H1 (cell line): Measurements from ENCODE around the gene NBDY. TPM values are rescaled to one million over a fixed set of nuclear protein-coding genes. Genes with fewer than 3 reads are reported as not detected.

ENCODE experiments used
- CTCF ChIA-PET: fragments of 300-600 bp; sonication (Branson Sonifier 250); formaldehyde crosslinking; loops from one replicate; lab custom pipeline; 2021; ENCODE audit not compliant: partially characterized antibody; lab: Charles Lee
- POLR2A ChIA-PET: fragments of 300-600 bp; sonication (Branson Sonifier 250); formaldehyde crosslinking; loops from one replicate; lab custom pipeline; 2021; ENCODE audit warnings: inconsistent platforms; ENCODE audit not compliant: partially characterized antibody; lab: Charles Lee
- DNase-seq, 2 experiments: peaks; one replicate each; pipeline versions ENCODE4 v3.0.0 to v3.0.0-alpha.2; 2010 to 2022; ENCODE audit warnings: low spot score in 2 of 2, low read depth in 1 of 2, mixed read lengths in 1 of 2
- FAIRE-seq: peaks from 2 replicates; lab custom pipeline; 2011; peaks lifted over from hg19 to GRCh38; lab: Jason Lieb, UNC
- H2AFZ ChIP-seq: 2 replicates; pipeline ENCODE4 v1.8.1; 2012; ENCODE audit warnings: low read length, inconsistent platforms
- H2AK5ac ChIP-seq: 2 replicates; pipeline ENCODE4 v1.6.1; 2013; ENCODE audit warnings: low read depth, low read length
- H2BK120ac ChIP-seq: replicated peaks from 2 replicates; pipeline ENCODE3; 2013; ENCODE audit warnings: low read depth, low read length, inconsistent platforms
- H2BK12ac ChIP-seq: 2 replicates; pipeline ENCODE4 v1.6.1; 2013; ENCODE audit warnings: low read depth, low read length
- H2BK15ac ChIP-seq: 2 replicates; pipeline ENCODE4 v1.6.1; 2013; ENCODE audit warnings: low read length
- H2BK20ac ChIP-seq: 2 replicates; pipeline ENCODE4 v1.6.1; 2013; ENCODE audit warnings: low read length
- H2BK5ac ChIP-seq: 2 replicates; pipeline ENCODE4 v1.6.1; 2013; ENCODE audit warnings: low read depth, low read length
- H3K14ac ChIP-seq: 2 replicates; pipeline ENCODE4 v1.6.1; 2013; ENCODE audit warnings: inconsistent platforms; ENCODE audit not compliant: insufficient read length
- H3K18ac ChIP-seq: 2 replicates; pipeline ENCODE4 v1.6.1; 2013; ENCODE audit warnings: low read length; ENCODE audit errors: extremely low read depth
- H3K23ac ChIP-seq: 2 replicates; pipeline ENCODE4 v1.6.1; 2013; ENCODE audit warnings: inconsistent platforms; ENCODE audit not compliant: insufficient read length
- H3K23me2 ChIP-seq: 2 replicates; pipeline ENCODE4 v1.6.1; 2013; ENCODE audit warnings: low read depth, low read length
- H3K27ac ChIP-seq: 2 replicates; pipeline ENCODE4 v1.6.1; 2011; ENCODE audit warnings: low read depth, low read length, inconsistent platforms
- H3K27me3 ChIP-seq, 4 experiments: replicated peaks in 1 of 4; 1 replicate in 1 of 4; 2 replicates in 3 of 4; pipeline versions ENCODE4 v1.6.1 to v1.8.1; 2011 to 2013; ENCODE audit warnings: low read length in 3 of 4, mild to moderate bottlenecking in 3 of 4, inconsistent platforms in 2 of 4, mixed read lengths in 2 of 4, moderate library complexity in 1 of 4; ENCODE audit not compliant: control insufficient read depth in 3 of 4, insufficient read depth in 3 of 4; ENCODE audit errors: extremely low read depth in 1 of 4
- H3K36me3 ChIP-seq, 4 experiments: 2 replicates each; pipeline versions ENCODE4 v1.6.1 to v1.8.1; 2011 to 2013; ENCODE audit warnings: mild to moderate bottlenecking in 4 of 4, low read length in 3 of 4, moderate library complexity in 2 of 4, control low read depth in 1 of 4, inconsistent platforms in 1 of 4; ENCODE audit not compliant: insufficient read depth in 4 of 4, control insufficient read depth in 2 of 4
- H3K4ac ChIP-seq: replicated peaks from 2 replicates; pipeline ENCODE3; 2013; ENCODE audit warnings: low read length, low read depth, mixed read lengths, inconsistent platforms; ENCODE audit not compliant: insufficient read length
- H3K4me1 ChIP-seq, 4 experiments: replicated peaks in 1 of 4; 1 replicate in 1 of 4; 2 replicates in 3 of 4; pipeline versions ENCODE4 v1.6.1 to v1.8.1; 2011 to 2013; ENCODE audit warnings: low read length in 3 of 4, inconsistent platforms in 2 of 4, mixed read lengths in 1 of 4; ENCODE audit not compliant: insufficient read depth in 4 of 4, control insufficient read depth in 3 of 4
- H3K4me2 ChIP-seq, 2 experiments: 2 replicates each; pipeline versions ENCODE4 v1.6.1 to v1.8.1; 2011 to 2013; ENCODE audit warnings: low read depth in 2 of 2, low read length in 2 of 2, control low read depth in 1 of 2, inconsistent platforms in 1 of 2, mild to moderate bottlenecking in 1 of 2; ENCODE audit not compliant: insufficient read depth in 1 of 2
- H3K4me3 ChIP-seq, 4 experiments: fragments of 200-600, 300-600 bp in 1 of 4; sonication (generic), shearing (Covaris generic), sonication (Bioruptor Twin) in 1 of 4; 2 replicates each; pipeline versions ENCODE4 v1.5.1 to v1.8.1; 2011 to 2016; ENCODE audit warnings: low read length in 4 of 4, low read depth in 3 of 4, control low read depth in 2 of 4, inconsistent platforms in 2 of 4, mild to moderate bottlenecking in 2 of 4, mixed read lengths in 1 of 4, moderate library complexity in 1 of 4; ENCODE audit not compliant: insufficient read depth in 2 of 4; ENCODE audit errors: extremely low read depth in 1 of 4
- H3K56ac ChIP-seq: replicated peaks from 2 replicates; pipeline ENCODE3; 2013; ENCODE audit warnings: low read depth, mild to moderate bottlenecking, mixed read lengths, low read length, inconsistent platforms; ENCODE audit not compliant: insufficient read length
- H3K79me1 ChIP-seq: 2 replicates; pipeline ENCODE4 v1.6.1; 2013; ENCODE audit warnings: low read depth, low read length, control low read depth
- H3K79me2 ChIP-seq, 2 experiments: 2 replicates each; pipeline versions ENCODE4 v1.6.1 to v1.8.1; 2012 to 2013; ENCODE audit warnings: low read length in 2 of 2, mild to moderate bottlenecking in 2 of 2, inconsistent platforms in 1 of 2; ENCODE audit not compliant: insufficient read depth in 2 of 2, control insufficient read depth in 1 of 2
- H3K9ac ChIP-seq, 4 experiments: replicated peaks in 1 of 4; 1 replicate in 1 of 4; 2 replicates in 3 of 4; pipeline versions ENCODE4 v1.6.1 to v1.8.1; 2011 to 2013; ENCODE audit warnings: low read depth in 3 of 4, low read length in 3 of 4, control low read depth in 2 of 4, mild to moderate bottlenecking in 2 of 4, moderate library complexity in 2 of 4, inconsistent platforms in 1 of 4; ENCODE audit errors: extremely low read depth in 1 of 4
- H3K9me3 ChIP-seq, 2 experiments: 2 replicates each; pipeline versions ENCODE4 v1.6.1 to v1.8.1; 2012 to 2013; ENCODE audit warnings: mild to moderate bottlenecking in 2 of 2, moderate library complexity in 2 of 2, control low read depth in 1 of 2, inconsistent platforms in 1 of 2, low read depth in 1 of 2, low read length in 1 of 2, mixed read lengths in 1 of 2; ENCODE audit not compliant: insufficient read depth in 2 of 2
- H4K20me1 ChIP-seq, 2 experiments: replicated peaks in 1 of 2; 2 replicates each; pipeline versions ENCODE3 to v1.8.1; 2011 to 2013; ENCODE audit warnings: inconsistent platforms in 2 of 2, low read length in 2 of 2, mild to moderate bottlenecking in 1 of 2; ENCODE audit not compliant: insufficient read depth in 2 of 2, control insufficient read depth in 1 of 2
- H4K5ac ChIP-seq: 2 replicates; pipeline ENCODE4 v1.6.1; 2013; ENCODE audit warnings: low read length, low read depth, mixed read lengths, inconsistent platforms; ENCODE audit not compliant: insufficient read length
- H4K8ac ChIP-seq: 2 replicates; pipeline ENCODE4 v1.8.0; 2013; ENCODE audit warnings: mild to moderate bottlenecking, moderate library complexity, low read length, inconsistent platforms; ENCODE audit not compliant: insufficient read depth; ENCODE audit errors: extremely low read depth
- H4K91ac ChIP-seq: replicated peaks from 2 replicates; pipeline ENCODE3; 2013; ENCODE audit warnings: low read length, mixed read lengths, inconsistent platforms; ENCODE audit not compliant: insufficient read length
- CEBPB ChIP-seq: IDR thresholded peaks from 2 replicates; pipeline ENCODE4 v1.6.1; 2012; ENCODE audit warnings: low read depth, low read length
- TBP ChIP-seq: IDR thresholded peaks from 2 replicates; pipeline ENCODE4 v1.6.1; 2011; ENCODE audit warnings: low read depth, low read length, improper control_type of control experiment
- WGBS, 2 experiments: shearing (Covaris generic) in 1 of 2; methylation state at CpG; one replicate each; pipeline versions ENCODE4 v1.1.6 to v1.1.7; 2013 to 2015; ENCODE audit warnings: low lambda C conversion rate in 2 of 2, mixed read lengths in 2 of 2, inconsistent platforms in 1 of 2, low coverage in 1 of 2, missing lambda C conversion rate in 1 of 2; ENCODE audit not compliant: insufficient replicate concordance in 2 of 2, insufficient coverage in 1 of 2, insufficient read length in 1 of 2; ENCODE audit errors: extremely low coverage in 1 of 2, missing lambda C conversion rate in 1 of 2; 5-methylcytosine and 5-hydroxymethylcytosine counted together
- polyA plus RNA-seq, 7 experiments: library from polyadenylated mRNA; depleted of rRNA in 3 of 7; stranded (reverse) in 5 of 7; unstranded in 2 of 7; fragments of >200 nt in 5 of 7; fragments of 200-250 nt in 2 of 7; gene quantifications; 1 replicate in 5 of 7; 2 replicates in 1 of 7; 4 replicates in 1 of 7; pipeline versions ENCODE4 v1.2.1 to v1.2.3, GENCODE V29; 2011 to 2013; ENCODE audit warnings: missing spikeins in 2 of 7, mixed read lengths in 2 of 7
- total RNA-seq: library from RNA; stranded (reverse); fragmentation: NEBNext Ultra II Directional; extraction: Animal tissue kit (Norgen Biotek cat#: 25700); gene quantifications from 2 replicates; pipeline ENCODE4 v1.2.1, GENCODE V29; 2021

Gene NBDY
- total and polyA plus RNA-seq, 2 of the 8 experiments (the other 6 are each of a cell fraction or from before 2014, with no cell fraction given), result 42.3 to 57.8 TPM

- no peaks in the 10 kb centered on the region for H3K23me2 ChIP-seq
- 81% methylated on average over 6 of the region's 6 CpGs; no CpG with 5 or more reads in 1 of the 2 experiments for WGBS, 2 experiments
- H2AK5ac ChIP-seq, result no peak overlapping the region
- H2BK20ac ChIP-seq, result no peak overlapping the region
- POLR2A ChIA-PET, result no interaction called here
- H3K4ac ChIP-seq, result no peak overlapping the region
- no peaks in the 10 kb centered on the region for H3K79me1 ChIP-seq
- H3K18ac ChIP-seq, result no peak overlapping the region
- DNase-seq (no peak), FAIRE-seq (no peak)
- CTCF ChIA-PET, result no interaction called here
- no peak overlapping the region for H2BK120ac ChIP-seq
- no peak overlapping the region for H4K5ac ChIP-seq
- TF ChIP-seq CEBPB (no peak), TBP (no peak)
- H3K4me1 ChIP-seq, result no peaks in the 10 kb centered on the region
- no peak overlapping the region for H3K4me3 ChIP-seq
- no peak overlapping the region for H2BK15ac ChIP-seq
- H3K36me3 ChIP-seq, result no peaks in the 10 kb centered on the region; a peak in 1 of 8 replicates
- no peaks in the 10 kb centered on the region; a peak in 1 of 4 replicates for H3K79me2 ChIP-seq
- H4K8ac ChIP-seq, result no peak overlapping the region
- no peak overlapping the region for H2BK12ac ChIP-seq
- no peak overlapping the region for H4K91ac ChIP-seq
- no peaks in the 10 kb centered on the region for H3K27me3 ChIP-seq
- H3K9me3 ChIP-seq, result no peaks in the 10 kb centered on the region
- no peak overlapping the region for H2AFZ ChIP-seq
- no peak overlapping the region for H3K4me2 ChIP-seq
- no peak overlapping the region for H3K27ac ChIP-seq
- H3K14ac ChIP-seq, result no peak overlapping the region
- H3K23ac ChIP-seq, result no peak overlapping the region
- H3K9ac ChIP-seq, result no peak overlapping the region; a peak in 1 of 7 replicates
- no peak overlapping the region for H2BK5ac ChIP-seq
- H4K20me1 ChIP-seq, result no peaks in the 10 kb centered on the region
- H3K56ac ChIP-seq, result no peak overlapping the region
These were observed 68.7 kb downstream of the NBDY start for GRCh38 chrX:56797574-56798338.
